Measurements from ENCODE around the gene PSPC1. TPM values are rescaled to one million over a fixed set of nuclear protein-coding genes. Genes with fewer than 3 reads are reported as not detected.
"Not testable (repeated sequence)": the region's sequence is repeated elsewhere in the genome, so short reads cannot be mapped to it uniquely, and the experiment has no call there.

PSPC1 gene
- 51.4 and 56.4 TPM in 2 replicates for total RNA-seq (2014; rRNA removed)
- polyA plus RNA-seq (2012) = 29.8 TPM

- peak; percentile 94 for DNase-seq (ENCODE audit: low read depth)
Observed at GRCh38 chr13:19782727-19783682, at the start of gene PSPC1. TSS of gene PSPC1 (minus strand) at chr13:19782945. CDS start at chr13:19782757, 188 bp downstream.

GRCh38 chr13:19822673-19823072 is 39.9 kb upstream of the PSPC1 start:
- DNase-seq (ENCODE audit: low read depth) = no peak

- no peak for DNase-seq (ENCODE audit: low read depth)
Observed at GRCh38 chr13:19818223-19818842, 35.6 kb upstream of the PSPC1 start.

- DNase-seq (ENCODE audit: low read depth) = no peak
Observed at GRCh38 chr13:19817510-19818158, 34.9 kb upstream of the PSPC1 start.

- no peak for DNase-seq (ENCODE audit: low read depth)
Observed at GRCh38 chr13:19817106-19817505, 34.4 kb upstream of the PSPC1 start.

GRCh38 chr13:19815842-19816241 is 33.1 kb upstream of the PSPC1 start:
- DNase-seq (ENCODE audit: low read depth) = not testable (repeated sequence)

GRCh38 chr13:19810996-19811881 is 28.5 kb upstream of the PSPC1 start:
- DNase-seq (ENCODE audit: low read depth) = no peak

- no peak for DNase-seq (ENCODE audit: low read depth)
Observed at GRCh38 chr13:19810151-19810550, 27.4 kb upstream of the PSPC1 start.

GRCh38 chr13:19805765-19806164 is 23.0 kb upstream of the PSPC1 start:
- DNase-seq (ENCODE audit: low read depth) = no peak

- DNase-seq (ENCODE audit: low read depth) = no peak
Observed at GRCh38 chr13:19795956-19796355, 13.2 kb upstream of the PSPC1 start.

- DNase-seq (ENCODE audit: low read depth) = no peak
Observed at GRCh38 chr13:19794631-19795030, 11.9 kb upstream of the PSPC1 start.

GRCh38 chr13:19791953-19792537 is 9.3 kb upstream of the PSPC1 start:
- no peak for DNase-seq (ENCODE audit: low read depth)

- DNase-seq (ENCODE audit: low read depth) = peak; percentile 36
Observed at GRCh38 chr13:19782049-19782726, 557 bp downstream of the PSPC1 start.

- no peak for DNase-seq (ENCODE audit: low read depth)
Observed at GRCh38 chr13:19781526-19781925, 1.2 kb downstream of the PSPC1 start.

GRCh38 chr13:19780753-19781418 is 1.9 kb downstream of the PSPC1 start:
- not testable (repeated sequence) for DNase-seq (ENCODE audit: low read depth)

GRCh38 chr13:19772306-19772705 is 10.4 kb downstream of the PSPC1 start:
- DNase-seq (ENCODE audit: low read depth) = no peak

GRCh38 chr13:19769854-19770253 is 12.9 kb downstream of the PSPC1 start:
- no peak for DNase-seq (ENCODE audit: low read depth)

GRCh38 chr13:19767966-19768365 is 14.8 kb downstream of the PSPC1 start:
- no peak for DNase-seq (ENCODE audit: low read depth)

- no peak for DNase-seq (ENCODE audit: low read depth)
Observed at GRCh38 chr13:19766591-19766990, 16.2 kb downstream of the PSPC1 start.

- no peak for DNase-seq (ENCODE audit: low read depth)
Observed at GRCh38 chr13:19764237-19764636, 18.5 kb downstream of the PSPC1 start.

All from LHCN-M2 (cell line).